D721Med (cell line): ENCODE data around the gene NYNRIN.

Experiments used
- DNase-seq: peaks from one replicate; pipeline ENCODE4 v3.0.0; 2011; ENCODE audit warnings: low spot score; ENCODE audit not compliant: insufficient read length
- FAIRE-seq: peaks from 2 replicates; lab custom pipeline; 2011; peaks lifted over from hg19 to GRCh38; lab: Jason Lieb, UNC
- TF ChIP-seq, protein P1 (sequence below): IDR thresholded peaks from 2 replicates; pipeline ENCODE4 v1.5.1; 2012; ENCODE audit warnings: mild to moderate bottlenecking, control low read depth; ENCODE audit not compliant: insufficient read depth; ENCODE audit errors: missing control alignments

Gene NYNRIN

DNA sequence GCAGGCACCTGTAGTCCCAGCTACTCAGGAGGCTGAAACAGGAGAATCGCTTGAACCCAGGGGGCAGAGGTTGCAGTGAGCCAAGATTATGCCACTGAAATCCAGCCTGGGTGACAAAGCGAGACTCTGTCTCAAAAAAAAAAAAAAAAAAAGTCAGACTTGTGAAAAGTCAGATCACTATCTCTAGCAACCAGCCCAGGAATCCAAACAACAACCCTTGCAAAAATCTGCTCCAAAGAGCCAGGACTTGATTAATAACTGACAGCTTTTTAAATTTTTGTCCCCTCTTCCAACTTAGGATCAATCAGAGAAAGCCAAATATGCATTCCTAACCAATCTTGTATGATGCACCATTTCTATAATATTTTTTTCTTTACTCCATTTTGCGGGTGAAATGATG lies 38.5 kb upstream of the NYNRIN start:
- DNase-seq (no peak), FAIRE-seq (no peak)
- TF ChIP-seq, protein P1, sequence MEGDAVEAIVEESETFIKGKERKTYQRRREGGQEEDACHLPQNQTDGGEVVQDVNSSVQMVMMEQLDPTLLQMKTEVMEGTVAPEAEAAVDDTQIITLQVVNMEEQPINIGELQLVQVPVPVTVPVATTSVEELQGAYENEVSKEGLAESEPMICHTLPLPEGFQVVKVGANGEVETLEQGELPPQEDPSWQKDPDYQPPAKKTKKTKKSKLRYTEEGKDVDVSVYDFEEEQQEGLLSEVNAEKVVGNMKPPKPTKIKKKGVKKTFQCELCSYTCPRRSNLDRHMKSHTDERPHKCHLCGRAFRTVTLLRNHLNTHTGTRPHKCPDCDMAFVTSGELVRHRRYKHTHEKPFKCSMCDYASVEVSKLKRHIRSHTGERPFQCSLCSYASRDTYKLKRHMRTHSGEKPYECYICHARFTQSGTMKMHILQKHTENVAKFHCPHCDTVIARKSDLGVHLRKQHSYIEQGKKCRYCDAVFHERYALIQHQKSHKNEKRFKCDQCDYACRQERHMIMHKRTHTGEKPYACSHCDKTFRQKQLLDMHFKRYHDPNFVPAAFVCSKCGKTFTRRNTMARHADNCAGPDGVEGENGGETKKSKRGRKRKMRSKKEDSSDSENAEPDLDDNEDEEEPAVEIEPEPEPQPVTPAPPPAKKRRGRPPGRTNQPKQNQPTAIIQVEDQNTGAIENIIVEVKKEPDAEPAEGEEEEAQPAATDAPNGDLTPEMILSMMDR = no peak

DNA sequence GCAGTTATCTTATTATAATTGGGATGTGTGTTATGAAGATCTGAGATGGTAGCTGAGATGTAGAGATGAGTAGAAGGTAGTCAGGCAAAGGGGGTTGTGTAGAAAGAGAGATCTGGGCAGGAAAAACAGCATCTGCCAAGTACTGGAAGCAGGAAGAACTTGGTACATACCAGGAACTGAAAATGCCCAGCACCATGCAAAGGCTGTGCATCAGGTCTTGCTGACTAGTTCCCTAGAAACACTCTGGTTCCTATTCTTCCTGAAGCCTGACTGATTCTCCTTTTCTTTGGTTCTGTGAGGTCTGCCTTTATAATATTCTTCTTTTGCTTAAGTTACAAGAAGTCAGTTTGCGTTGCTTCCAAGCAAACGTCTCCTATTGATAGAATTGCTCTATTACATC lies 37.5 kb upstream of the NYNRIN start:
- FAIRE-seq (no peak), DNase-seq (no peak)
- TF ChIP-seq, protein P1 = no peak

DNA sequence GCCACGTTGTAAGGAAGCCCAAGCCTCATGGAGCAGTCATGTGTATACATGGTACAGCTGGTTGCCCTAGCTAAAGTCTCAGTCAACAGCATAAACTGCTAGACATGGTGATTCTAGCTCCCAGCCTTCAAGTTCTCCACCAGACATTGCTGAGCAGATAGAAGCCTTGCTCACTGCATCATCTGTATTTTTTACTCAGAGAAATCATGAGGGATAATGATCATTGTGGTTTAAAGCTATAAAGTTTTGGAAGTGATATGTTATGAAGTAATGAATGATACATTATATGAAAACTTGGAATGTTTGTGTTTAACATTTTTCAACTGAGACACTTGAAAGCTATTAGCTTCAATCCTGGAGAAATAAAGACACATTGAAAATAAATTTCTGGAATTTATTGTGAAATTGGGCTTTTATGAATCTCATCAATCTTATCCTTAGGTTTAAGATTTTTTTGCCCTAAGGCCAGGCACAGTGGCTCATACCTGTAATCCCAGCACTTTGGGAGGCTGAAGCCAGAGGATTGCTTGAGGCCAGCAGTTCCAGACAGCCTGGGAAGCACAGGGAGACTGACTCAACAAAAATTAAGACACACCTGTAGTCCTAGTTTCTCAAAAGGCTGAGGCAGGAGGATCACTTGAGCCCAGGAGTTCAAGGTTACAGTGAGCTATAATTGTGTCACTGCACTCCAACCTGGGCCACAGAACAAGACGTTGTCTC lies 36.4 kb upstream of the NYNRIN start:
- DNase-seq (no peak), FAIRE-seq (no peak)
- TF ChIP-seq, protein P1 = no peak

DNA sequence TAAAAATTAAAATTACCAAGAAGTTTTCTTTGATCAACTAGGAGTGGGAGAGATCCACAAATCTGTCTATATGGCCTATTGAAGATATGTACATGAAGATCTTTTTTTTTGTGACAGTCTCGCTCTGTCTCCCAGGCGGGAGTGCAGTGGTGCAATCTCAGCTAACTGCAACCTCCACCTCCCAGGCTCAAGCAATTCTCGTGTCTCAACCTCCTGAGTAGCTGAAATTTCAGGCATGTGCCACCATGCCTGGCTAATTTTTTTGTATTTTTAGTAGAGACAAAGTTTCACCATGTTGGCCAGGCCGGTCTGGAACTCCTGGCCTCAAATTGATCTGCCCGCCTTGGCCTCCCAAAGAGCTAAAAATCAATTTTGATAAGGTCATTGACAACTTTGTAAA lies 35.4 kb upstream of the NYNRIN start:
- FAIRE-seq = no peak
- no peak for DNase-seq
- TF ChIP-seq, protein P1 = no peak

DNA sequence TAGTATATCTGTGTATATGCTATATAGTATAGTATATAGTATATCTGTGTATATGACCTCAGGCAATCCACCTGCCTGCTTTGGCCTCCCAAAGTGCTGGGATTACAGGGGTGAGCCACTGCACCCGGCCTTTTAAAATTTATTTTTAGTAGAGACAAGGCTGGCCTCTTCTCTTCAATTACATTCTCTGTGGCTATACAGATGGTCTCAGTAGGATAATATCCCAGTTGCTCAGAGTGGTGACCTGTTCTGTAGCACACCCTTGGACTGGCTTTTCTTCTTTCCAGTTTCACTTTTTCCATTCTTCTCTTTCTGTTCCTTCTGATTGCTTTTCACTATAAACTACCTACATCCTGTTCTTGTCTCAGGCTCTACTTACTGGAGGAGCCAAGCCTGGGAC lies 34.0 kb upstream of the NYNRIN start:
- FAIRE-seq (no peak), DNase-seq (no peak)
- TF ChIP-seq, protein P1 = no peak

DNA sequence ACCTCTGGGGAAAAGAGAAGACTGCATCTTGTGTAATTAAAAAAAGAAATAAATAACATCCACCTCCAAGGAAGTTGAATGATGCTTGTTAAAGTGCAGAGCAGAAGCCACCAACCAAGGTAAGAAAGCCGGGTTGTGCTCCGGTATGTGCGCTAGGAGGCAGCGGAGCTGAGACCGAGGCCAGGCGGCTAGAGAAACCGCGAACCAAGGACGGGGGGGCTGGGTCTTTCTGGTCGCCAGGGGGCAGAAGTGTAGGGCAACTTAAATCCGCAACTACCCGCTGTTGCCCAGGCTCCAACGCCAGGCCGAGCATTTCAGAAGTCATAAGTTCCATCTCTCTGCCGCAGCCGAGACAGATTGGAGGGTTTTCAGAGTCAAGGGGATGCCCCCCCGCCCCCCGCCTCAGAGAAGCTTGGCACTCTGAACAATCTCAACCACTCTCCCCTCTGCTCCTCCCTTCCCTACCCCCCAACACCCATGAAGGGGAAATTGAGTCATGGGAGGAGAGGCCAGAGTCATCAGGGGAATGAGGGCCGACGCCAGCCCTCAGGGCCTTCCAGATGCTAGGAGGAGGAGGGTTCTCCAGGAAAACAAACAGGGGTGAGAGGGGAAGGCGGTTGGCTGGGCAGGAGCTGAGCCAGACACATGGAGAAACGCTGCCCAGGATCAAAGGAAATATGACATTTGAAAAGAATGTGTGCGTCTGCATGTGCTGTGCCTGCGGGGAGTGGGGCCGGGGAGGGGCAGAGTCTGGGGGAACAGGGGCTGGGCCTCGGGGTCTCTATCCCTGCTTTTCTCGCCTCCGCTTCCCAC lies 33.0 kb upstream of the NYNRIN start:
- DNase-seq = no peak
- no peak for FAIRE-seq

More for the DNA sequence above, 33.0 kb upstream of the NYNRIN start:
- TF ChIP-seq, protein P1 = peak; percentile 67
